HepG2 (cell line): ENCODE measurements around the gene DCTN3. TPM values are rescaled to one million over a fixed set of nuclear protein-coding genes. Genes with fewer than 3 reads are reported as not detected.

Experiments used
- ARID2 ChIP-seq: sonication (generic); formaldehyde crosslinking; IDR thresholded peaks from 2 replicates; pipeline ENCODE4 v1.8.1; 2022; ENCODE audit warnings: mild to moderate bottlenecking, missing genetic modification reagents, borderline replicate concordance
- FOXO4 ChIP-seq: sonication (generic); formaldehyde crosslinking; conservative IDR thresholded peaks from 2 replicates; pipeline ENCODE4 v1.8.1; 2023; ENCODE audit warnings: missing genetic modification reagents
- HNRNPLL ChIP-seq: fragments of 200-400 bp; formaldehyde crosslinking; IDR thresholded peaks from 2 replicates; pipeline ENCODE4 v1.6.1; 2017; ENCODE audit warnings: mild to moderate bottlenecking, low read depth, low read length; ENCODE audit not compliant: poor library complexity, severe bottlenecking
- KIAA2018 ChIP-seq: sonication (generic); formaldehyde crosslinking; IDR thresholded peaks from 2 replicates; pipeline ENCODE4 v1.5.0; 2020; ENCODE audit warnings: mild to moderate bottlenecking, missing genetic modification reagents, borderline replicate concordance
- MAF1 ChIP-seq: sonication (generic); formaldehyde crosslinking; IDR thresholded peaks from 2 replicates; pipeline ENCODE4 v1.5.0; 2020; ENCODE audit warnings: missing genetic modification reagents, borderline replicate concordance
- MXD3 ChIP-seq: IDR thresholded peaks from 2 replicates; pipeline ENCODE4 v1.6.1; 2016; ENCODE audit warnings: mild to moderate bottlenecking, missing biosample characterization, missing genetic modification reagents
- POLR2AphosphoS2 ChIP-seq: IDR thresholded peaks from 2 replicates; pipeline ENCODE4 v1.6.1; 2011; ENCODE audit warnings: low read depth, low read length, improper control_type of control experiment
- ZFY ChIP-seq: sonication (generic); formaldehyde crosslinking; IDR thresholded peaks from 2 replicates; pipeline ENCODE4 v1.4.0; 2020; ENCODE audit warnings: missing genetic modification reagents
- ZNF10 ChIP-seq: sonication (generic); formaldehyde crosslinking; IDR thresholded peaks from 2 replicates; pipeline ENCODE4 v1.4.0; 2020; ENCODE audit warnings: mild to moderate bottlenecking, low read depth, missing genetic modification reagents, borderline replicate concordance
- ZNF274 ChIP-seq: sonication (generic); formaldehyde crosslinking; IDR thresholded peaks from 2 replicates; pipeline ENCODE4 v1.5.1; 2020; ENCODE audit warnings: mild to moderate bottlenecking, missing genetic modification reagents
- ZNF558 ChIP-seq: sonication (generic); formaldehyde crosslinking; IDR thresholded peaks from 2 replicates; pipeline ENCODE4 v1.9.0; 2022; ENCODE audit warnings: mild to moderate bottlenecking, missing genetic modification reagents, borderline replicate concordance
- ZNF720 ChIP-seq: sonication (generic); formaldehyde crosslinking; IDR thresholded peaks from 2 replicates; pipeline ENCODE4 v1.4.0; 2020; ENCODE audit warnings: missing genetic modification reagents
- ZNF766 ChIP-seq: sonication (generic); formaldehyde crosslinking; IDR thresholded peaks from 2 replicates; pipeline ENCODE4 v1.5.0; 2020; ENCODE audit warnings: missing genetic modification reagents, borderline replicate concordance
- polyA plus RNA-seq, 8 experiments: library from polyadenylated mRNA; depleted of rRNA in 3 of 8; stranded (reverse) in 7 of 8; unstranded in 1 of 8; fragments of >200 nt; fragmentation: Illumina TruSeq in 4 of 8; extraction: Trizol in 4 of 8; gene quantifications; 2 replicates each; pipeline versions ENCODE4 v1.2.1 to v1.2.3, GENCODE V29; 2011 to 2016; ENCODE audit warnings: low read depth in 4 of 8, missing spikeins in 1 of 8, mixed read lengths in 1 of 8; ENCODE audit not compliant: insufficient read depth in 1 of 8
- total RNA-seq, 5 experiments: library from RNA; depleted of rRNA; stranded (reverse); fragments of >200 nt; fragmentation: Illumina TruSeq; extraction: Trizol; gene quantifications; 2 replicates each; pipeline ENCODE4 v1.2.3, GENCODE V29; 2016; ENCODE audit warnings: low read depth in 1 of 5
- TF ChIP-seq, protein P1 (sequence below): sonication (generic); formaldehyde crosslinking; IDR thresholded peaks from 2 replicates; pipeline ENCODE4 v1.4.0; 2020; ENCODE audit warnings: low read depth, missing genetic modification reagents
- TF ChIP-seq, protein P2 (sequence below): sonication (generic); formaldehyde crosslinking; IDR thresholded peaks from 2 replicates; pipeline ENCODE4 v1.5.0; 2020; ENCODE audit warnings: missing genetic modification reagents

Gene DCTN3
- total and polyA plus RNA-seq, 2 of the 13 experiments (the other 11 are each of a cell fraction or from before 2014, with no cell fraction given) = 27.4 to 34.5 TPM

DNA sequence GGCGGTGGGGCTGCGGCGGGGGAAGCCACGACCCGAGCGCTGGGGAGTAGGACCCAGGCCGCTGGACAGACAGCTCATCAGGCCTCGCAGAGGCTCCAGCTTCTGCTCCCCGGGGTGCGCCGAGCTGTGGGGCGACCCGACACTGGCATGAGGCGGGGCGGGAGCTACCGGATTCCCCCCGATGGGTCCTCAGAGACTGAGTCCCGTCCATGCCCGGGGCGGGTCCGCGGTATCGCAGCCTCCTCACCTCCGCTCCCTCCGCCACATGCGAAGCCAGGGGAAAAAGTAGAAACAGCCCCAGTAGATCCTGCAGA lies 44.7 kb upstream of the DCTN3 start (continued):
- TF ChIP-seq, protein P1, sequence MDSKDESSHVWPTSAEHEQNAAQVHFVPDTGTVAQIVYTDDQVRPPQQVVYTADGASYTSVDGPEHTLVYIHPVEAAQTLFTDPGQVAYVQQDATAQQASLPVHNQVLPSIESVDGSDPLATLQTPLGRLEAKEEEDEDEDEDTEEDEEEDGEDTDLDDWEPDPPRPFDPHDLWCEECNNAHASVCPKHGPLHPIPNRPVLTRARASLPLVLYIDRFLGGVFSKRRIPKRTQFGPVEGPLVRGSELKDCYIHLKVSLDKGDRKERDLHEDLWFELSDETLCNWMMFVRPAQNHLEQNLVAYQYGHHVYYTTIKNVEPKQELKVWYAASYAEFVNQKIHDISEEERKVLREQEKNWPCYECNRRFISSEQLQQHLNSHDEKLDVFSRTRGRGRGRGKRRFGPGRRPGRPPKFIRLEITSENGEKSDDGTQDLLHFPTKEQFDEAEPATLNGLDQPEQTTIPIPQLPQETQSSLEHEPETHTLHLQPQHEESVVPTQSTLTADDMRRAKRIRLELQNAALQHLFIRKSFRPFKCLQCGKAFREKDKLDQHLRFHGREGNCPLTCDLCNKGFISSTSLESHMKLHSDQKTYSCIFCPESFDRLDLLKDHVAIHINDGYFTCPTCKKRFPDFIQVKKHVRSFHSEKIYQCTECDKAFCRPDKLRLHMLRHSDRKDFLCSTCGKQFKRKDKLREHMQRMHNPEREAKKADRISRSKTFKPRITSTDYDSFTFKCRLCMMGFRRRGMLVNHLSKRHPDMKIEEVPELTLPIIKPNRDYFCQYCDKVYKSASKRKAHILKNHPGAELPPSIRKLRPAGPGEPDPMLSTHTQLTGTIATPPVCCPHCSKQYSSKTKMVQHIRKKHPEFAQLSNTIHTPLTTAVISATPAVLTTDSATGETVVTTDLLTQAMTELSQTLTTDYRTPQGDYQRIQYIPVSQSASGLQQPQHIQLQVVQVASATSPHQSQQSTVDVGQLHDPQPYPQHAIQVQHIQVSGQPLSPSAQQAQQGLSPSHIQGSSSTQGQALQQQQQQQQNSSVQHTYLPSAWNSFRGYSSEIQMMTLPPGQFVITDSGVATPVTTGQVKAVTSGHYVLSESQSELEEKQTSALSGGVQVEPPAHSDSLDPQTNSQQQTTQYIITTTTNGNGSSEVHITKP (CRISPR knock-in tag) = no peak
- no peak for TF ChIP-seq FOXO4 (CRISPR knock-in tag)
- TF ChIP-seq, protein P2, sequence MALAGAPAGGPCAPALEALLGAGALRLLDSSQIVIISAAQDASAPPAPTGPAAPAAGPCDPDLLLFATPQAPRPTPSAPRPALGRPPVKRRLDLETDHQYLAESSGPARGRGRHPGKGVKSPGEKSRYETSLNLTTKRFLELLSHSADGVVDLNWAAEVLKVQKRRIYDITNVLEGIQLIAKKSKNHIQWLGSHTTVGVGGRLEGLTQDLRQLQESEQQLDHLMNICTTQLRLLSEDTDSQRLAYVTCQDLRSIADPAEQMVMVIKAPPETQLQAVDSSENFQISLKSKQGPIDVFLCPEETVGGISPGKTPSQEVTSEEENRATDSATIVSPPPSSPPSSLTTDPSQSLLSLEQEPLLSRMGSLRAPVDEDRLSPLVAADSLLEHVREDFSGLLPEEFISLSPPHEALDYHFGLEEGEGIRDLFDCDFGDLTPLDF = no peak
- TF ChIP-seq MAF1 = no peak
- no peak for TF ChIP-seq POLR2AphosphoS2
- no peak for TF ChIP-seq ZNF10
- 0 out of 2 replicates have a peak, but pooled peaks have one; percentile 27 for TF ChIP-seq ZFY (CRISPR knock-in tag)
- TF ChIP-seq HNRNPLL = peak; percentile 40
- peak; percentile 51; the same call in 1 of the 2 replicates for TF ChIP-seq MXD3 (CRISPR knock-in tag)
- TF ChIP-seq ZNF720 (CRISPR knock-in tag) = no peak
- no peak for TF ChIP-seq ZNF766 (CRISPR knock-in tag)
- TF ChIP-seq ZNF558 (CRISPR knock-in tag) = peak; percentile 22; the same call in 1 of the 2 replicates
- TF ChIP-seq KIAA2018 (CRISPR knock-in tag) = no peak
- TF ChIP-seq ZNF274 (CRISPR knock-in tag) = peak; percentile 48; the same call in 1 of the 2 replicates
- TF ChIP-seq ARID2 (CRISPR knock-in tag) = no peak
